Calu3 (cell line): ENCODE data around the gene PLXNA4. TPM values are rescaled to one million over a fixed set of nuclear protein-coding genes. Genes with fewer than 3 reads are reported as not detected.

Experiments
- BruUV-seq: library from RNA; stranded (reverse); fragments of 400-500 nt; replicated peaks from 2 replicates; lab custom pipeline; 2021; lab: Mats Ljungman, UMichigan
- CTCF ChIA-PET: fragments of 300-600 bp; sonication (Branson Sonifier 250); formaldehyde crosslinking; loops from one replicate; lab custom pipeline; 2022; ENCODE audit warnings: antibody characterized with exemption; lab: Charles Lee
- DNase-seq: peaks from one replicate; pipeline ENCODE4 v3.0.0; 2022
- H3K27ac Mint-ChIP-seq: one replicate; pipeline ENCODE4 v1.8.0; 2022; ENCODE audit warnings: mixed read lengths; ENCODE audit not compliant: unreplicated experiment
- H3K27me3 Mint-ChIP-seq: one replicate; pipeline ENCODE4 v1.8.0; 2022; ENCODE audit warnings: mixed read lengths; ENCODE audit not compliant: unreplicated experiment
- H3K36me3 Mint-ChIP-seq: one replicate; pipeline ENCODE4 v1.8.0; 2022; ENCODE audit warnings: mild to moderate bottlenecking, moderate library complexity, mixed read lengths; ENCODE audit not compliant: insufficient read depth, unreplicated experiment
- H3K4me1 Mint-ChIP-seq: one replicate; pipeline ENCODE4 v1.8.0; 2022; ENCODE audit warnings: mild to moderate bottlenecking, low read depth, mixed read lengths; ENCODE audit not compliant: unreplicated experiment
- H3K4me3 Mint-ChIP-seq: one replicate; pipeline ENCODE4 v1.8.0; 2022; ENCODE audit warnings: mild to moderate bottlenecking, low read depth, moderate library complexity, mixed read lengths; ENCODE audit not compliant: unreplicated experiment
- H3K9me3 Mint-ChIP-seq: one replicate; pipeline ENCODE4 v1.8.0; 2022; ENCODE audit warnings: low read depth, mixed read lengths; ENCODE audit not compliant: unreplicated experiment
- CTCF ChIP-seq: fragments of 200-600 bp; IDR thresholded peaks from one replicate; pipeline ENCODE4 v1.8.0; 2022; ENCODE audit warnings: antibody characterized with exemption; ENCODE audit not compliant: unreplicated experiment
- intact Hi-C: fragments of 100-400 bp; cut with micrococcal nuclease; formaldehyde crosslinking; loops from one replicate; pipeline ENCODE4 v1.10.0; 2022; ENCODE audit not compliant: unreplicated experiment
- total RNA-seq: library from RNA; stranded (reverse); gene quantifications from 2 replicates; pipeline ENCODE4 v1.2.3, GENCODE V29; 2022

The PLXNA4 gene
- total RNA-seq, 1 experiment from 2014 or later, result not detected

- intact Hi-C loops, result no loop called here
- no TSS peak for BruUV-seq
- Mint-ChIP-seq H3K27ac (no peak overlapping the region), H3K4me1 (no peaks in the 10 kb centered on the region), H3K9me3 (peaks cover 4% of the 10 kb centered on the region), H3K27me3 (no peaks in the 10 kb centered on the region), H3K4me3 (no peak overlapping the region), H3K36me3 (no peaks in the 10 kb centered on the region)
- no peak for DNase-seq
- CTCF ChIA-PET, result no interaction called here
- TF ChIP-seq CTCF, result no peak
Measured at GRCh38 chr7:132181946-132182685, 394.2 kb downstream of the PLXNA4 start.

GRCh38 chr7:132181371-132181770 lies 394.9 kb downstream of the PLXNA4 start:
- Mint-ChIP-seq H3K9me3 (no peaks in the 10 kb centered on the region), H3K4me1 (no peaks in the 10 kb centered on the region), H3K27me3 (no peaks in the 10 kb centered on the region), H3K36me3 (no peaks in the 10 kb centered on the region), H3K27ac (no peak overlapping the region), H3K4me3 (no peak overlapping the region)
- TF ChIP-seq CTCF, result no peak
- BruUV-seq, result no TSS peak
- CTCF ChIA-PET, result interaction anchor here (0.7 kb wide), 1 partner anchor 11 kb away, joined by 3 read pairs; no protein-coding TSS in a partner anchor
- intact Hi-C loops, result no loop called here
- no peak for DNase-seq

GRCh38 chr7:132180481-132180880 lies 395.8 kb downstream of the PLXNA4 start:
- no peak overlapping the region for H3K4me3 Mint-ChIP-seq
- no peak overlapping the region for H3K27ac Mint-ChIP-seq
- no peaks in the 10 kb centered on the region for H3K9me3 Mint-ChIP-seq
- BruUV-seq, result no TSS peak
- CTCF ChIA-PET, result no interaction called here
- no peak for DNase-seq
- intact Hi-C loops, result no loop called here
- no peaks in the 10 kb centered on the region for H3K36me3 Mint-ChIP-seq
- H3K27me3 Mint-ChIP-seq, result no peaks in the 10 kb centered on the region
- H3K4me1 Mint-ChIP-seq, result no peaks in the 10 kb centered on the region
- TF ChIP-seq CTCF, result no peak

- DNase-seq, result no peak
- CTCF ChIA-PET, result no interaction called here
- no peak for TF ChIP-seq CTCF
- Mint-ChIP-seq H3K4me1 (no peaks in the 10 kb centered on the region), H3K36me3 (no peaks in the 10 kb centered on the region), H3K4me3 (no peak overlapping the region), H3K27ac (no peak overlapping the region), H3K9me3 (no peaks in the 10 kb centered on the region), H3K27me3 (no peaks in the 10 kb centered on the region)
- intact Hi-C loops, result no loop called here
- BruUV-seq, result no TSS peak
Measured at GRCh38 chr7:132179681-132180080, 396.6 kb downstream of the PLXNA4 start.
